IMR-90 (cell line): Measurements from ENCODE around the gene FAM83G. TPM values are rescaled to one million over a fixed set of nuclear protein-coding genes. Genes with fewer than 3 reads are reported as not detected.

Experiments
- ATAC-seq: fragments of 200-7000 bp; cut with Tn5 transposase; 2 replicates; pipeline ENCODE4 v1.9.1; 2020; ENCODE audit warnings: low read depth, mild to moderate bottlenecking, moderate library complexity
- BruUV-seq: library from RNA; stranded (reverse); fragments of 400-500 nt; replicated peaks from 2 replicates; lab custom pipeline; 2021; lab: Mats Ljungman, UMichigan
- CTCF ChIA-PET: fragments of 300-600 bp; formaldehyde crosslinking; extraction: SDS; loops from one replicate; lab custom pipeline; 2021; ENCODE audit warnings: antibody characterized with exemption; lab: Yijun Ruan, JAX
- POLR2A ChIA-PET: fragments of 300-600 bp; sonication (Branson Sonifier 250); formaldehyde crosslinking; loops from one replicate; lab custom pipeline; 2022; ENCODE audit warnings: antibody characterized with exemption; ENCODE audit not compliant: unreplicated experiment; lab: Charles Lee
- DNase-seq: peaks from one replicate; pipeline ENCODE4 v3.0.0; 2013
- H2AFZ ChIP-seq: replicated peaks from 2 replicates; pipeline ENCODE3; 2013; ENCODE audit warnings: low read length, mild to moderate bottlenecking; ENCODE audit not compliant: poor library complexity
- H2AK5ac ChIP-seq: 2 replicates; pipeline ENCODE4 v1.6.1; 2013; ENCODE audit warnings: low read depth, low read length, inconsistent platforms
- H2AK9ac ChIP-seq: replicated peaks from 2 replicates; pipeline ENCODE3; 2013; ENCODE audit warnings: mild to moderate bottlenecking, low read depth, low read length, moderate library complexity; ENCODE audit not compliant: poor library complexity
- H2BK120ac ChIP-seq: 2 replicates; pipeline ENCODE4 v1.6.1; 2013; ENCODE audit warnings: low read depth, low read length, inconsistent platforms
- H2BK15ac ChIP-seq: 3 replicates; pipeline ENCODE4 v1.6.1; 2013; ENCODE audit warnings: low read depth, low read length, inconsistent platforms
- H2BK20ac ChIP-seq: 2 replicates; pipeline ENCODE4 v1.6.1; 2013; ENCODE audit warnings: low read depth, mild to moderate bottlenecking, inconsistent platforms, low read length, moderate library complexity
- H2BK5ac ChIP-seq: 2 replicates; pipeline ENCODE4 v1.6.1; 2013; ENCODE audit warnings: mild to moderate bottlenecking, low read depth, low read length, inconsistent platforms; ENCODE audit not compliant: poor library complexity, severe bottlenecking
- H3K14ac ChIP-seq: replicated peaks from 2 replicates; pipeline ENCODE4 v1.6.1; 2013; ENCODE audit warnings: low read depth, low read length, inconsistent platforms
- H3K18ac ChIP-seq: 2 replicates; pipeline ENCODE4 v1.6.1; 2013; ENCODE audit warnings: low read depth, low read length, control low read depth
- H3K23ac ChIP-seq: 2 replicates; pipeline ENCODE4 v1.6.1; 2013; ENCODE audit warnings: low read depth, low read length, inconsistent platforms
- H3K27ac ChIP-seq: 2 replicates; pipeline ENCODE4 v1.5.1; 2013; ENCODE audit warnings: mild to moderate bottlenecking, control low read depth, low read length; ENCODE audit not compliant: insufficient read depth
- H3K27me3 ChIP-seq: 2 replicates; pipeline ENCODE4 v1.6.1; 2013; ENCODE audit warnings: low read length; ENCODE audit not compliant: control insufficient read depth, insufficient read depth
- H3K36me3 ChIP-seq: 2 replicates; pipeline ENCODE4 v1.6.1; 2013; ENCODE audit warnings: low read length, mixed read lengths; ENCODE audit not compliant: control insufficient read depth, insufficient read depth
- H3K4ac ChIP-seq: 2 replicates; pipeline ENCODE4 v1.6.1; 2013; ENCODE audit warnings: low read depth, low read length, inconsistent platforms
- H3K4me1 ChIP-seq: 2 replicates; pipeline ENCODE4 v1.6.1; 2013; ENCODE audit warnings: low read length, mixed read lengths; ENCODE audit not compliant: control insufficient read depth, insufficient read depth
- H3K4me2 ChIP-seq: 2 replicates; pipeline ENCODE4 v1.6.1; 2013; ENCODE audit warnings: low read depth, mild to moderate bottlenecking, control low read depth, low read length, moderate library complexity
- H3K4me3 ChIP-seq: 2 replicates; pipeline ENCODE4 v1.5.1; 2013; ENCODE audit warnings: low read depth, mild to moderate bottlenecking, control low read depth, low read length, moderate library complexity; ENCODE audit not compliant: insufficient read depth
- H3K56ac ChIP-seq: 2 replicates; pipeline ENCODE4 v1.6.1; 2013; ENCODE audit warnings: low read length, inconsistent platforms; ENCODE audit not compliant: insufficient read depth; ENCODE audit errors: extremely low read depth
- H3K79me1 ChIP-seq, 2 experiments: 2 replicates each; pipeline ENCODE4 v1.6.1; 2013; ENCODE audit warnings: low read length in 2 of 2, inconsistent platforms in 1 of 2, low read depth in 1 of 2
- H3K9ac ChIP-seq: 2 replicates; pipeline ENCODE4 v1.6.1; 2013; ENCODE audit warnings: low read depth, low read length, control low read depth
- H3K9me1 ChIP-seq: 2 replicates; pipeline ENCODE4 v1.6.1; 2013; ENCODE audit warnings: low read length, inconsistent platforms; ENCODE audit not compliant: insufficient read depth
- H3K9me3 ChIP-seq: 2 replicates; pipeline ENCODE4 v1.6.1; 2013; ENCODE audit warnings: low read length; ENCODE audit not compliant: control insufficient read depth, insufficient read depth
- H4K20me1 ChIP-seq: 2 replicates; pipeline ENCODE4 v1.6.1; 2013; ENCODE audit warnings: low read length, inconsistent platforms; ENCODE audit not compliant: insufficient read depth
- H4K5ac ChIP-seq: 2 replicates; pipeline ENCODE4 v1.6.1; 2013; ENCODE audit warnings: mild to moderate bottlenecking, low read depth, low read length, control low read depth
- H4K8ac ChIP-seq, 2 experiments: 2 replicates each; pipeline ENCODE4 v1.6.1; 2013; ENCODE audit warnings: low read depth in 2 of 2, low read length in 2 of 2, control low read depth in 1 of 2, inconsistent platforms in 1 of 2
- H4K91ac ChIP-seq: 2 replicates; pipeline ENCODE4 v1.6.1; 2013; ENCODE audit warnings: low read depth, low read length, inconsistent platforms; ENCODE audit not compliant: insufficient read depth
- BHLHE40 ChIP-seq: fragments of 150-350 bp; IDR thresholded peaks from 2 replicates; pipeline ENCODE4 v1.6.1; 2016; ENCODE audit warnings: mild to moderate bottlenecking, low read depth, low read length
- CEBPB ChIP-seq: IDR thresholded peaks from 2 replicates; pipeline ENCODE4 v1.6.1; 2012; ENCODE audit warnings: low read depth, low read length, improper control_type of control experiment
- CHD1 ChIP-seq: IDR thresholded peaks from 2 replicates; pipeline ENCODE4 v1.6.1; 2012; ENCODE audit warnings: low read depth, low read length, improper control_type of control experiment
- ELK1 ChIP-seq: fragments of 150-350 bp; IDR thresholded peaks from 2 replicates; pipeline ENCODE4 v1.6.1; 2016; ENCODE audit warnings: low read depth, mild to moderate bottlenecking, low read length, moderate library complexity, borderline replicate concordance
- RAD21 ChIP-seq: IDR thresholded peaks from 2 replicates; pipeline ENCODE4 v1.6.1; 2012; ENCODE audit warnings: low read length, improper control_type of control experiment
- RCOR1 ChIP-seq: IDR thresholded peaks from 2 replicates; pipeline ENCODE4 v1.6.1; 2012; ENCODE audit warnings: mild to moderate bottlenecking, low read length, improper control_type of control experiment; ENCODE audit not compliant: insufficient replicate concordance
- SMC3 ChIP-seq: fragments of 150-350 bp; IDR thresholded peaks from 2 replicates; pipeline ENCODE4 v1.6.1; 2016; ENCODE audit warnings: low read depth, mild to moderate bottlenecking, antibody characterized with exemption, low read length, moderate library complexity
- USF2 ChIP-seq: fragments of 150-350 bp; IDR thresholded peaks from 2 replicates; pipeline ENCODE4 v1.6.1; 2017; ENCODE audit warnings: mild to moderate bottlenecking, antibody characterized with exemption, low read length, low read depth
- WGBS, 2 experiments: methylation state at CpG; one replicate each; pipeline versions ENCODE4 v1.1.5 to v1.1.7; 2013; ENCODE audit warnings: missing lambda C conversion rate in 2 of 2; ENCODE audit not compliant: insufficient read length in 1 of 2; ENCODE audit errors: extremely low coverage in 2 of 2; 5-methylcytosine and 5-hydroxymethylcytosine counted together
- dilution Hi-C: fragments of 300-500 bp; cut with HindIII; formaldehyde crosslinking; loops from one replicate; pipeline ENCODE4 v1.14.3; 2018; ENCODE audit warnings: low sequenced_read_pairs; ENCODE audit not compliant: unreplicated experiment
- in situ Hi-C: fragments of 300-500 bp; cut with MboI; formaldehyde crosslinking; loops from 3 replicates; pipeline ENCODE4 v1.14.3; 2019; ENCODE audit warnings: low sequenced_read_pairs, inconsistent platforms, mixed read lengths
- intact Hi-C: fragments of 100-400 bp; cut with micrococcal nuclease; formaldehyde crosslinking; loops from 2 replicates; pipeline ENCODE4 v1.10.0; 2022
- polyA plus RNA-seq, 3 experiments: library from polyadenylated mRNA; depleted of rRNA; stranded (reverse); fragments of >200 nt; gene quantifications; 2 replicates each; pipeline ENCODE4 v1.2.3, GENCODE V29; 2012; ENCODE audit warnings: low replicate concordance in 1 of 3
- total RNA-seq: library from RNA; depleted of rRNA; stranded (reverse); fragments of >200 nt; gene quantifications from 2 replicates; pipeline ENCODE4 v1.2.3, GENCODE V29; 2012

The FAM83G gene
- total and polyA plus RNA-seq, 2 of the 4 experiments (the other 2 are of a cell fraction): 9.5 to 12.6 TPM

GRCh38 chr17:18963126-18964017, 41.2 kb downstream of the FAM83G start:
- in situ Hi-C loops: no loop called here
- dilution Hi-C loops: no loop called here
- Histone ChIP-seq H3K23ac (no peak overlapping the region), H2BK15ac (no peak overlapping the region), H4K5ac (peak overlapping the region; percentile 22; the same call in 1 of the 2 replicates), H2BK120ac (peak overlapping the region; percentile 56; the same call in 1 of the 2 replicates), H3K27ac (no peak overlapping the region; the same call in 1 of the 2 replicates), H3K36me3 (no peaks in the 10 kb centered on the region), H4K8ac (peak overlapping the region in 1 of 2 experiments; percentile 53; a peak in 2 of 4 replicates), H4K20me1 (no peaks in the 10 kb centered on the region), H2AFZ (peak overlapping the region; percentile 82), H3K79me1 (no peaks in the 10 kb centered on the region; a peak in 1 of 4 replicates), H3K56ac (no peak overlapping the region), H2BK20ac (no peak overlapping the region), H3K4ac (0 out of 2 replicates have a peak overlapping the region, but pooled peaks have one; percentile 48), H3K14ac (no peak overlapping the region; the same call in 1 of the 2 replicates), H2BK5ac (peak overlapping the region; percentile 34), H3K9me3 (no peaks in the 10 kb centered on the region), H3K4me3 (no peak overlapping the region), H3K4me1 (peaks cover 21% of the 10 kb centered on the region), H4K91ac (peak overlapping the region; percentile 55), H2AK5ac (peak overlapping the region; percentile 17; the same call in 1 of the 2 replicates), H2AK9ac (peak overlapping the region; percentile 67), H3K9me1 (peaks cover 4% of the 10 kb centered on the region; the same call in 1 of the 2 replicates), H3K9ac (0 out of 2 replicates have a peak overlapping the region, but pooled peaks have one; percentile 13), H3K27me3 (no peaks in the 10 kb centered on the region), H3K4me2 (no peak overlapping the region), H3K18ac (no peak overlapping the region)
- no peak for TF ChIP-seq RAD21
- no peak for TF ChIP-seq BHLHE40
- TF ChIP-seq RCOR1: no peak
- TF ChIP-seq ELK1: no peak
- no peak for TF ChIP-seq USF2
- TF ChIP-seq SMC3: no peak
- no peak for TF ChIP-seq CHD1
- no peak for TF ChIP-seq CEBPB
- BruUV-seq: no TSS peak
- ATAC-seq: peak; percentile 27; the same call in 1 of the 2 replicates
- intact Hi-C loops: no loop called here
- POLR2A ChIA-PET: no interaction called here
- CTCF ChIA-PET: no interaction called here
- 91% methylated on average over 20 of the region's 23 CpGs; no CpG with 5 or more reads in 1 of the 2 experiments for WGBS, 2 experiments
- peak; percentile 50 for DNase-seq
